H1 (cell line): ENCODE results near the gene CNTN5.

Experiments
- EZH2 ChIP-seq: fragments of 200-600 bp; sonication (generic); IDR thresholded peaks from 2 replicates; pipeline ENCODE4 v1.7.1; 2012; ENCODE audit warnings: low read depth, mild to moderate bottlenecking, moderate library complexity, low read length, inconsistent platforms; ENCODE audit not compliant: severe bottlenecking
- HDAC6 ChIP-seq: IDR thresholded peaks from one replicate; pipeline ENCODE4 v1.7.1; 2012; ENCODE audit warnings: low read depth, mild to moderate bottlenecking, inconsistent platforms, low read length, moderate library complexity
- PHF8 ChIP-seq: fragments of 200-600 bp; sonication (generic); conservative IDR thresholded peaks from 2 replicates; pipeline ENCODE4 v1.7.1; 2012; ENCODE audit warnings: low read depth, mild to moderate bottlenecking, inconsistent platforms, low read length, moderate library complexity
- POLR2A ChIP-seq, 2 experiments: IDR thresholded peaks; 1 replicate in 1 of 2; 2 replicates in 1 of 2; pipeline ENCODE4 v1.6.1; 2011; ENCODE audit warnings: low read depth in 2 of 2, low read length in 2 of 2, mild to moderate bottlenecking in 2 of 2; ENCODE audit errors: control extremely low read depth in 1 of 2
- POLR2AphosphoS5 ChIP-seq: IDR thresholded peaks from 2 replicates; pipeline ENCODE4 v1.6.1; 2011; ENCODE audit warnings: low read depth, low read length
- POU5F1 ChIP-seq: IDR thresholded peaks from 2 replicates; pipeline ENCODE4 v1.6.1; 2011; ENCODE audit warnings: low read depth, mild to moderate bottlenecking, low read length, moderate library complexity
- RXRA ChIP-seq: IDR thresholded peaks from 2 replicates; pipeline ENCODE4 v1.6.1; 2011; ENCODE audit warnings: low read depth, mild to moderate bottlenecking, low read length, moderate library complexity; ENCODE audit not compliant: insufficient read depth
- TF ChIP-seq, protein P1 (sequence below): IDR thresholded peaks from 2 replicates; pipeline ENCODE4 v1.6.1; 2012; ENCODE audit warnings: inconsistent platforms
- TF ChIP-seq, protein P2 (sequence below), 3 experiments: IDR thresholded peaks; 1 replicate in 2 of 3; 2 replicates in 1 of 3; pipeline versions ENCODE4 v1.5.1 to v1.6.1; 2011; ENCODE audit warnings: low read length in 3 of 3, mild to moderate bottlenecking in 3 of 3, inconsistent platforms in 2 of 3, low read depth in 1 of 3, moderate library complexity in 1 of 3; ENCODE audit not compliant: insufficient read depth in 1 of 3; ENCODE audit errors: control extremely low read depth in 1 of 3
- TF ChIP-seq, protein P3 (sequence below): IDR thresholded peaks from 2 replicates; pipeline ENCODE4 v1.6.1; 2012; ENCODE audit warnings: inconsistent platforms

DNA sequence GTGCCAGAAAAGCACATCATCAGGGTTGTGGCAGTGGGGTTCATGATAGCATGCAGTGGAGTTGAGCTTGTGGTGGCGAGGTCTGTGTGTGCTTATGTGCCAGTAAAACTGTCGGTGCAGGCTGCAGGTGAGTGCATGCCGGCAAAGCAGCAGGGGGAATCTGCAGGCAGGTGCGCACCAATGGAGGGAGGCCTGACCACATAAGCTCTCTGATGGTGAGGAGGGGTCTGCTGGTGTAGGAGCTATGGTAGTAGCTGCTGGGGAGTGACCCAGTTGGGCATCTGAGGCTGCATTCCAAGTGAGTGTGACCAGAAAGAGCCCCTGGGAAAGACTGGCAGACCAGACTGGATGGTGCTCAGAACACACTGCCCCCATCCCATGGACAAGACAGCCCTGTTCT is 121.5 kb downstream of the CNTN5 start:
- TF ChIP-seq, protein P1, sequence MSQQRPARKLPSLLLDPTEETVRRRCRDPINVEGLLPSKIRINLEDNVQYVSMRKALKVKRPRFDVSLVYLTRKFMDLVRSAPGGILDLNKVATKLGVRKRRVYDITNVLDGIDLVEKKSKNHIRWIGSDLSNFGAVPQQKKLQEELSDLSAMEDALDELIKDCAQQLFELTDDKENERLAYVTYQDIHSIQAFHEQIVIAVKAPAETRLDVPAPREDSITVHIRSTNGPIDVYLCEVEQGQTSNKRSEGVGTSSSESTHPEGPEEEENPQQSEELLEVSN: no peak
- TF ChIP-seq EZH2 (no peak), HDAC6 (no peak), PHF8 (no peak), POLR2A (IDR thresholded peaks at IDR 0.05; ENCODE audit: control extremely low read depth in 1 of 2, low read depth in 2 of 2, low read length in 2 of 2) (no peak), POU5F1 (no peak), RXRA (no peak), POLR2AphosphoS5 (no peak)
- TF ChIP-seq, protein P2, sequence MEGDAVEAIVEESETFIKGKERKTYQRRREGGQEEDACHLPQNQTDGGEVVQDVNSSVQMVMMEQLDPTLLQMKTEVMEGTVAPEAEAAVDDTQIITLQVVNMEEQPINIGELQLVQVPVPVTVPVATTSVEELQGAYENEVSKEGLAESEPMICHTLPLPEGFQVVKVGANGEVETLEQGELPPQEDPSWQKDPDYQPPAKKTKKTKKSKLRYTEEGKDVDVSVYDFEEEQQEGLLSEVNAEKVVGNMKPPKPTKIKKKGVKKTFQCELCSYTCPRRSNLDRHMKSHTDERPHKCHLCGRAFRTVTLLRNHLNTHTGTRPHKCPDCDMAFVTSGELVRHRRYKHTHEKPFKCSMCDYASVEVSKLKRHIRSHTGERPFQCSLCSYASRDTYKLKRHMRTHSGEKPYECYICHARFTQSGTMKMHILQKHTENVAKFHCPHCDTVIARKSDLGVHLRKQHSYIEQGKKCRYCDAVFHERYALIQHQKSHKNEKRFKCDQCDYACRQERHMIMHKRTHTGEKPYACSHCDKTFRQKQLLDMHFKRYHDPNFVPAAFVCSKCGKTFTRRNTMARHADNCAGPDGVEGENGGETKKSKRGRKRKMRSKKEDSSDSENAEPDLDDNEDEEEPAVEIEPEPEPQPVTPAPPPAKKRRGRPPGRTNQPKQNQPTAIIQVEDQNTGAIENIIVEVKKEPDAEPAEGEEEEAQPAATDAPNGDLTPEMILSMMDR (IDR thresholded peaks at IDR 0.05; ENCODE audit: control extremely low read depth in 1 of 3, insufficient read depth in 1 of 3, low read depth in 1 of 3, low read length in 3 of 3): no peak
- TF ChIP-seq, protein P3, sequence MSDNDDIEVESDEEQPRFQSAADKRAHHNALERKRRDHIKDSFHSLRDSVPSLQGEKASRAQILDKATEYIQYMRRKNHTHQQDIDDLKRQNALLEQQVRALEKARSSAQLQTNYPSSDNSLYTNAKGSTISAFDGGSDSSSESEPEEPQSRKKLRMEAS: no peak
